ENCODE results near the gene ARHGAP10. TPM values are rescaled to one million over a fixed set of nuclear protein-coding genes. Genes with fewer than 3 reads are reported as not detected.

ARHGAP10 gene
- total and polyA plus RNA-seq, 10 of the 15 experiments (the other 5 are each of a cell fraction or from before 2014, with no cell fraction given), result 1.3 to 25.8 (median 17.2) TPM

GRCh38 chr4:147943159-147943638 is 211.3 kb downstream of the ARHGAP10 start (continued):
- TF ChIP-seq, protein P1, sequence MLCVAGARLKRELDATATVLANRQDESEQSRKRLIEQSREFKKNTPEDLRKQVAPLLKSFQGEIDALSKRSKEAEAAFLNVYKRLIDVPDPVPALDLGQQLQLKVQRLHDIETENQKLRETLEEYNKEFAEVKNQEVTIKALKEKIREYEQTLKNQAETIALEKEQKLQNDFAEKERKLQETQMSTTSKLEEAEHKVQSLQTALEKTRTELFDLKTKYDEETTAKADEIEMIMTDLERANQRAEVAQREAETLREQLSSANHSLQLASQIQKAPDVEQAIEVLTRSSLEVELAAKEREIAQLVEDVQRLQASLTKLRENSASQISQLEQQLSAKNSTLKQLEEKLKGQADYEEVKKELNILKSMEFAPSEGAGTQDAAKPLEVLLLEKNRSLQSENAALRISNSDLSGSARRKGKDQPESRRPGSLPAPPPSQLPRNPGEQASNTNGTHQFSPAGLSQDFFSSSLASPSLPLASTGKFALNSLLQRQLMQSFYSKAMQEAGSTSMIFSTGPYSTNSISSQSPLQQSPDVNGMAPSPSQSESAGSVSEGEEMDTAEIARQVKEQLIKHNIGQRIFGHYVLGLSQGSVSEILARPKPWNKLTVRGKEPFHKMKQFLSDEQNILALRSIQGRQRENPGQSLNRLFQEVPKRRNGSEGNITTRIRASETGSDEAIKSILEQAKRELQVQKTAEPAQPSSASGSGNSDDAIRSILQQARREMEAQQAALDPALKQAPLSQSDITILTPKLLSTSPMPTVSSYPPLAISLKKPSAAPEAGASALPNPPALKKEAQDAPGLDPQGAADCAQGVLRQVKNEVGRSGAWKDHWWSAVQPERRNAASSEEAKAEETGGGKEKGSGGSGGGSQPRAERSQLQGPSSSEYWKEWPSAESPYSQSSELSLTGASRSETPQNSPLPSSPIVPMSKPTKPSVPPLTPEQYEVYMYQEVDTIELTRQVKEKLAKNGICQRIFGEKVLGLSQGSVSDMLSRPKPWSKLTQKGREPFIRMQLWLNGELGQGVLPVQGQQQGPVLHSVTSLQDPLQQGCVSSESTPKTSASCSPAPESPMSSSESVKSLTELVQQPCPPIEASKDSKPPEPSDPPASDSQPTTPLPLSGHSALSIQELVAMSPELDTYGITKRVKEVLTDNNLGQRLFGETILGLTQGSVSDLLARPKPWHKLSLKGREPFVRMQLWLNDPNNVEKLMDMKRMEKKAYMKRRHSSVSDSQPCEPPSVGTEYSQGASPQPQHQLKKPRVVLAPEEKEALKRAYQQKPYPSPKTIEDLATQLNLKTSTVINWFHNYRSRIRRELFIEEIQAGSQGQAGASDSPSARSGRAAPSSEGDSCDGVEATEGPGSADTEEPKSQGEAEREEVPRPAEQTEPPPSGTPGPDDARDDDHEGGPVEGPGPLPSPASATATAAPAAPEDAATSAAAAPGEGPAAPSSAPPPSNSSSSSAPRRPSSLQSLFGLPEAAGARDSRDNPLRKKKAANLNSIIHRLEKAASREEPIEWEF (IDR thresholded peaks at IDR 0.05; ENCODE audit: insufficient replicate concordance, low read depth, low read length), result no peak
- TF ChIP-seq ZNF592 (IDR thresholded peaks at IDR 0.05), result no peak
- TF ChIP-seq MAX (IDR thresholded peaks at IDR 0.05; ENCODE audit: low read depth, low read length), result no peak
- TF ChIP-seq, protein P2, sequence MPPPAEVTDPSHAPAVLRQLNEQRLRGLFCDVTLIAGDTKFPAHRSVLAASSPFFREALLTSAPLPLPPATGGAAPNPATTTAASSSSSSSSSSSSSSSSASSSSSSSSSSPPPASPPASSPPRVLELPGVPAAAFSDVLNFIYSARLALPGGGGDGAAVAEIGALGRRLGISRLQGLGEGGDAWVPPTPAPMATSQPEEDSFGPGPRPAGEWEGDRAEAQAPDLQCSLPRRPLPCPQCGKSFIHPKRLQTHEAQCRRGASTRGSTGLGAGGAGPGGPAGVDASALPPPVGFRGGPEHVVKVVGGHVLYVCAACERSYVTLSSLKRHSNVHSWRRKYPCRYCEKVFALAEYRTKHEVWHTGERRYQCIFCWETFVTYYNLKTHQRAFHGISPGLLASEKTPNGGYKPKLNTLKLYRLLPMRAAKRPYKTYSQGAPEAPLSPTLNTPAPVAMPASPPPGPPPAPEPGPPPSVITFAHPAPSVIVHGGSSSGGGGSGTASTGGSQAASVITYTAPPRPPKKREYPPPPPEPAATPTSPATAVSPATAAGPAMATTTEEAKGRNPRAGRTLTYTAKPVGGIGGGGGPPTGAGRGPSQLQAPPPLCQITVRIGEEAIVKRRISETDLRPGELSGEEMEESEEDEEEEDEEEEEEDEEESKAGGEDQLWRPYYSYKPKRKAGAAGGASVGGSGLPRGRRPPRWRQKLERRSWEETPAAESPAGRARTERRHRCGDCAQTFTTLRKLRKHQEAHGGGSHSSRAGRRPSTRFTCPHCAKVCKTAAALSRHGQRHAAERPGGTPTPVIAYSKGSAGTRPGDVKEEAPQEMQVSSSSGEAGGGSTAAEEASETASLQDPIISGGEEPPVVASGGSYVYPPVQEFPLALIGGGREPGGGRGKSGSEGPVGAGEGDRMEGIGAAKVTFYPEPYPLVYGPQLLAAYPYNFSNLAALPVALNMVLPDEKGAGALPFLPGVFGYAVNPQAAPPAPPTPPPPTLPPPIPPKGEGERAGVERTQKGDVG (CRISPR knock-in tag; IDR thresholded peaks at IDR 0.05), result no peak
- TF ChIP-seq POU2F2 (IDR thresholded peaks at IDR 0.05; ENCODE audit: borderline replicate concordance, low read depth, low read length), result peak; percentile 41; the same call in 1 of the 3 replicates
- TF ChIP-seq E2F8 (IDR thresholded peaks at IDR 0.05; ENCODE audit: low read depth, partially characterized antibody), result peak; percentile 72
- TF ChIP-seq CTCF (IDR thresholded peaks at IDR 0.05 in 2 of 3, conservative IDR thresholded peaks at IDR 0.05 in 1 of 3; ENCODE audit: control insufficient read depth in 2 of 3, extremely low read depth in 1 of 3, insufficient read depth in 1 of 3, low read depth in 3 of 3, low read length in 3 of 3), result no peak
- no peak for TF ChIP-seq TARDBP (IDR thresholded peaks at IDR 0.05; ENCODE audit: borderline replicate concordance)
- TF ChIP-seq BMI1 (IDR thresholded peaks at IDR 0.05; ENCODE audit: borderline replicate concordance), result peak; percentile 82
- no peak for TF ChIP-seq WRNIP1 (IDR thresholded peaks at IDR 0.05; ENCODE audit: borderline replicate concordance, low read depth, low read length)

Measured in GM12878 (cell line).